HEK293T (cell line): Measurements from ENCODE around the gene PYGM.

ENCODE experiments used
- CTCF ChIA-PET: fragments of 350-600 bp; formaldehyde crosslinking; extraction: SDS; loops from one replicate; lab custom pipeline; 2021; ENCODE audit warnings: antibody characterized with exemption, inconsistent platforms; lab: Yijun Ruan, JAX
- POLR2A ChIA-PET: fragments of 350-600 bp; formaldehyde crosslinking; extraction: SDS; loops from one replicate; lab custom pipeline; 2020; ENCODE audit warnings: antibody characterized with exemption, inconsistent platforms; lab: Yijun Ruan, JAX
- DNase-seq: peaks from one replicate; pipeline ENCODE4 v3.0.0; 2012; ENCODE audit warnings: mixed read lengths; ENCODE audit errors: extremely low spot score
- ARNT ChIP-seq: fragments of 450-650 bp; IDR thresholded peaks from 2 replicates; pipeline ENCODE4 v1.6.1; 2017; ENCODE audit warnings: mild to moderate bottlenecking
- BHLHE40 ChIP-seq: fragments of 450-650 bp; IDR thresholded peaks from 2 replicates; pipeline ENCODE4 v1.6.1; 2016; ENCODE audit warnings: mild to moderate bottlenecking, moderate library complexity, borderline replicate concordance
- CTBP1 ChIP-seq: fragments of 450-650 bp; IDR thresholded peaks from 2 replicates; pipeline ENCODE4 v1.6.1; 2016; ENCODE audit warnings: borderline replicate concordance
- ELF4 ChIP-seq: fragments of 450-650 bp; IDR thresholded peaks from 2 replicates; pipeline ENCODE4 v1.6.1; 2017; ENCODE audit warnings: antibody characterized with exemption
- FOXA1 ChIP-seq: fragments of 450-650 bp; IDR thresholded peaks from 2 replicates; pipeline ENCODE4 v1.6.1; 2016; ENCODE audit warnings: mild to moderate bottlenecking
- FOXK2 ChIP-seq: fragments of 450-650 bp; IDR thresholded peaks from 2 replicates; pipeline ENCODE4 v1.6.1; 2016; ENCODE audit warnings: mild to moderate bottlenecking
- FOXM1 ChIP-seq: fragments of 450-650 bp; IDR thresholded peaks from 2 replicates; pipeline ENCODE4 v1.6.1; 2017; ENCODE audit warnings: mild to moderate bottlenecking, borderline replicate concordance
- HDGF ChIP-seq: fragments of 450-650 bp; IDR thresholded peaks from 2 replicates; pipeline ENCODE4 v1.6.1; 2017; ENCODE audit warnings: antibody characterized with exemption, borderline replicate concordance
- L3MBTL2 ChIP-seq: fragments of 450-650 bp; conservative IDR thresholded peaks from 2 replicates; pipeline ENCODE4 v1.6.1; 2016; ENCODE audit warnings: mild to moderate bottlenecking
- LEF1 ChIP-seq: fragments of 450-650 bp; IDR thresholded peaks from 2 replicates; pipeline ENCODE4 v1.6.1; 2017; ENCODE audit warnings: mild to moderate bottlenecking, borderline replicate concordance
- NFRKB ChIP-seq: fragments of 450-650 bp; IDR thresholded peaks from 2 replicates; pipeline ENCODE4 v1.6.1; 2016; ENCODE audit warnings: mild to moderate bottlenecking, moderate library complexity
- PKNOX1 ChIP-seq: fragments of 450-650 bp; IDR thresholded peaks from 2 replicates; pipeline ENCODE4 v1.6.1; 2016
- SP1 ChIP-seq: fragments of 450-650 bp; IDR thresholded peaks from 2 replicates; pipeline ENCODE4 v1.6.1; 2017
- SUZ12 ChIP-seq: fragments of 450-650 bp; IDR thresholded peaks from 2 replicates; pipeline ENCODE4 v1.6.1; 2016; ENCODE audit warnings: mild to moderate bottlenecking
- TARDBP ChIP-seq: fragments of 450-650 bp; IDR thresholded peaks from 2 replicates; pipeline ENCODE4 v1.6.1; 2016
- ZNF384 ChIP-seq: fragments of 450-650 bp; IDR thresholded peaks from 2 replicates; pipeline ENCODE4 v1.6.1; 2016

The PYGM gene

GRCh38 chr11:64735725-64736259, 24.0 kb downstream of the PYGM start:
- POLR2A ChIA-PET = no interaction called here
- DNase-seq = no peak
- no peak for TF ChIP-seq SP1
- no peak for TF ChIP-seq FOXM1
- TF ChIP-seq TARDBP = no peak
- no peak for TF ChIP-seq PKNOX1
- no peak for TF ChIP-seq ARNT
- TF ChIP-seq NFRKB = no peak
- TF ChIP-seq L3MBTL2 = no peak
- no peak for TF ChIP-seq SUZ12
- no peak for TF ChIP-seq BHLHE40
- no peak for TF ChIP-seq CTBP1
- TF ChIP-seq HDGF = no peak
- no peak for TF ChIP-seq LEF1
- TF ChIP-seq ZNF384 = no peak
- no peak for TF ChIP-seq FOXA1
- TF ChIP-seq ELF4 = no peak

GRCh38 chr11:64734811-64735724, 24.7 kb downstream of the PYGM start:
- ChIA-PET CTCF (interaction anchor here (1.0 kb wide), 1 partner anchor 46 kb away, joined by 3 read pairs; no protein-coding TSS in a partner anchor), POLR2A (no interaction called here)
- TF ChIP-seq TARDBP = no peak
- TF ChIP-seq FOXA1 = no peak
- no peak for TF ChIP-seq ZNF384
- no peak for TF ChIP-seq L3MBTL2
- TF ChIP-seq NFRKB = no peak
- TF ChIP-seq CTBP1 = no peak
- no peak for TF ChIP-seq SUZ12
- no peak for TF ChIP-seq PKNOX1
- TF ChIP-seq BHLHE40 = no peak
- no peak for TF ChIP-seq LEF1
- no peak for TF ChIP-seq ELF4
- TF ChIP-seq FOXM1 = no peak
- no peak for TF ChIP-seq SP1
- no peak for TF ChIP-seq FOXK2
- TF ChIP-seq ARNT = no peak
- TF ChIP-seq HDGF = no peak
- no peak for DNase-seq

More at GRCh38 chr11:64735725-64736259, 24.0 kb downstream of the PYGM start:
- CTCF ChIA-PET = interaction anchor here (0.6 to 1.0 kb wide), 2 partner anchors 47 to 540 kb away, joined by 3 to 5 read pairs; no protein-coding TSS in a partner anchor

GRCh38 chr11:64731601-64732000, 28.2 kb downstream of the PYGM start:
- TF ChIP-seq TARDBP (no peak), SP1 (no peak), CTBP1 (no peak), HDGF (no peak)
- DNase-seq = no peak
- ChIA-PET CTCF (no interaction called here), POLR2A (no interaction called here)

GRCh38 chr11:64729851-64730382, 29.9 kb downstream of the PYGM start:
- ChIA-PET POLR2A (no interaction called here), CTCF (no interaction called here)
- no peak for TF ChIP-seq BHLHE40
- TF ChIP-seq FOXA1 = no peak
- TF ChIP-seq ZNF384 = no peak
- no peak for TF ChIP-seq FOXK2
- no peak for TF ChIP-seq SP1
- no peak for TF ChIP-seq PKNOX1
- TF ChIP-seq LEF1 = no peak
- TF ChIP-seq NFRKB = no peak
- no peak for TF ChIP-seq ARNT
- no peak for TF ChIP-seq SUZ12
- no peak for TF ChIP-seq CTBP1
- TF ChIP-seq HDGF = no peak
- no peak for TF ChIP-seq L3MBTL2
- no peak for TF ChIP-seq ELF4
- no peak for TF ChIP-seq TARDBP
- no peak for TF ChIP-seq FOXM1
- DNase-seq = peak; percentile 85

GRCh38 chr11:64728757-64729365, 30.9 kb downstream of the PYGM start:
- no peak for DNase-seq
- TF ChIP-seq LEF1 (no peak), PKNOX1 (no peak), FOXM1 (no peak), ZNF384 (no peak), NFRKB (no peak), ARNT (no peak), TARDBP (no peak), SP1 (no peak), CTBP1 (no peak), FOXK2 (no peak), SUZ12 (no peak)
- POLR2A ChIA-PET = no interaction called here
- CTCF ChIA-PET = no interaction called here
